PC-9 (cell line): ENCODE data around the gene ZSCAN1. TPM values are rescaled to one million over a fixed set of nuclear protein-coding genes. Genes with fewer than 3 reads are reported as not detected.

Experiments used
- BruUV-seq: library from RNA; stranded (reverse); fragments of 400-500 nt; replicated peaks from 2 replicates; lab custom pipeline; 2021; lab: Mats Ljungman, UMichigan
- CTCF ChIA-PET: fragments of 300-600 bp; sonication (Branson Sonifier 250); formaldehyde crosslinking; loops from one replicate; lab custom pipeline; 2022; ENCODE audit warnings: antibody characterized with exemption; lab: Charles Lee
- POLR2A ChIA-PET: fragments of 300-600 bp; sonication (Branson Sonifier 250); formaldehyde crosslinking; loops from one replicate; lab custom pipeline; 2022; ENCODE audit warnings: antibody characterized with exemption; ENCODE audit not compliant: unreplicated experiment; lab: Charles Lee
- DNase-seq, 2 experiments: peaks; one replicate each; pipeline versions ENCODE4 v3.0.0 to v3.0.0-alpha.2; 2015 to 2022; ENCODE audit warnings: mixed read lengths in 1 of 2
- H2AFZ ChIP-seq: fragments of 200-600 bp; sonication (generic); 2 replicates; pipeline ENCODE4 v1.8.1; 2017; ENCODE audit warnings: antibody characterized with exemption
- H3F3A ChIP-seq: fragments of 200-600 bp; sonication (generic); 2 replicates; pipeline ENCODE4 v1.8.1; 2017; ENCODE audit warnings: antibody characterized with exemption, mild to moderate bottlenecking, low read depth; ENCODE audit not compliant: insufficient read depth
- H3K27ac ChIP-seq: fragments of 200-600 bp; sonication (generic); 2 replicates; pipeline ENCODE4 v1.6.1; 2016; ENCODE audit warnings: mixed run types
- H3K27me3 ChIP-seq: fragments of 200-600 bp; sonication (generic); 2 replicates; pipeline ENCODE4 v1.6.1; 2016; ENCODE audit warnings: low read depth, mixed run types; ENCODE audit not compliant: insufficient read depth
- H3K36me3 ChIP-seq: fragments of 200-600 bp; sonication (generic); 2 replicates; pipeline ENCODE4 v1.6.1; 2016; ENCODE audit warnings: low read depth, mixed run types
- H3K4me1 ChIP-seq: fragments of 200-600 bp; sonication (generic); replicated peaks from 2 replicates; pipeline ENCODE4 v1.6.1; 2016; ENCODE audit warnings: mixed run types; ENCODE audit not compliant: insufficient read depth
- H3K4me2 ChIP-seq: fragments of 200-600 bp; sonication (generic); 2 replicates; pipeline ENCODE4 v1.6.1; 2017; ENCODE audit warnings: mixed run types
- H3K4me3 ChIP-seq: fragments of 200-600 bp; sonication (generic); 2 replicates; pipeline ENCODE4 v1.6.1; 2016; ENCODE audit warnings: mixed run types
- H3K79me2 ChIP-seq: fragments of 200-600 bp; sonication (generic); 2 replicates; pipeline ENCODE4 v1.6.1; 2017; ENCODE audit warnings: low read depth, mixed run types
- H3K9me2 ChIP-seq: fragments of 200-600 bp; sonication (generic); 2 replicates; pipeline ENCODE4 v1.8.1; 2017; ENCODE audit warnings: mild to moderate bottlenecking; ENCODE audit not compliant: insufficient read depth
- H3K9me3 ChIP-seq: fragments of 200-600 bp; sonication (generic); 2 replicates; pipeline ENCODE4 v1.8.1; 2016; ENCODE audit warnings: low read depth; ENCODE audit not compliant: insufficient read depth
- H4K20me1 ChIP-seq: fragments of 200-600 bp; sonication (generic); 2 replicates; pipeline ENCODE4 v1.8.1; 2017; ENCODE audit not compliant: insufficient read depth
- EZH2 ChIP-seq: fragments of 200-600 bp; sonication (generic); IDR thresholded peaks from 2 replicates; pipeline ENCODE4 v1.8.0; 2017; ENCODE audit warnings: antibody characterized with exemption, low read depth
- intact Hi-C: fragments of 100-400 bp; cut with micrococcal nuclease; formaldehyde crosslinking; loops from one replicate; pipeline ENCODE4 v1.10.0; 2022; ENCODE audit not compliant: unreplicated experiment
- total RNA-seq: library from RNA; stranded (reverse); gene quantifications from 2 replicates; pipeline ENCODE4 v1.2.3, GENCODE V29; 2021
- TF ChIP-seq, protein P1 (sequence below): fragments of 200-600 bp; sonication (generic); conservative IDR thresholded peaks from 2 replicates; pipeline ENCODE4 v1.6.1; 2017; ENCODE audit warnings: mixed run types, antibody characterized with exemption, mild to moderate bottlenecking, moderate library complexity

Gene ZSCAN1
- total RNA-seq, 1 experiment from 2014 or later: not detected

DNA sequence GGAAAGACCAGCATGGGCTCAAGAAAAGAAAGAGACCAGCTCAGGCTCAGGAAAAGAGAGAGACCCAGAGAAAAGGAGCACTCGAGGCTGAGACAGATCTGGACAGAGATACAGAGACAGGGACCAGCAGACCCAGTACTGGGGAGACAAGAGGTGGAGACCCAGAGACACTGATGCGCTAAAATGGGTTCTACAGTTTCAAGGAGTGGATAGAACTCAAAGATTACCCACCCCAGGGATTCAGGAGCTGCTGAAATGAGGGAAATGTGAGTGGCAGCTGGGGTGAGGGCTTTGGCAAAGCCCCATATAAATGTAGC is 64.8 kb downstream of the ZSCAN1 start:
- H3K9me3 ChIP-seq: peaks cover 56% of the 10 kb centered on the region
- peak overlapping the region; percentile 71 for H3K4me3 ChIP-seq
- H3K79me2 ChIP-seq: peaks cover 13% of the 10 kb centered on the region
- H3K9me2 ChIP-seq: no peaks in the 10 kb centered on the region
- ChIA-PET CTCF (no interaction called here), POLR2A (interaction anchor here (0.5 kb wide), 1 partner anchor 621 kb away, joined by 5 read pairs; the partner anchor contains the start of gene ZNF772)
- H3K4me1 ChIP-seq: no peaks in the 10 kb centered on the region
- H3K4me2 ChIP-seq: peak overlapping the region; percentile 89
- no peak for DNase-seq
- H3K27ac ChIP-seq: no peak overlapping the region
- H4K20me1 ChIP-seq: no peaks in the 10 kb centered on the region
- H3K36me3 ChIP-seq: 0 out of 2 replicates have a peak, but pooled peaks cover 7% of the 10 kb centered on the region
- intact Hi-C loops: loop anchor here (1.0 kb wide), 2 partner anchors 52 to 85 kb away; partner anchors contain the start of genes ZNF274 and ZNF329
- TF ChIP-seq, protein P1, sequence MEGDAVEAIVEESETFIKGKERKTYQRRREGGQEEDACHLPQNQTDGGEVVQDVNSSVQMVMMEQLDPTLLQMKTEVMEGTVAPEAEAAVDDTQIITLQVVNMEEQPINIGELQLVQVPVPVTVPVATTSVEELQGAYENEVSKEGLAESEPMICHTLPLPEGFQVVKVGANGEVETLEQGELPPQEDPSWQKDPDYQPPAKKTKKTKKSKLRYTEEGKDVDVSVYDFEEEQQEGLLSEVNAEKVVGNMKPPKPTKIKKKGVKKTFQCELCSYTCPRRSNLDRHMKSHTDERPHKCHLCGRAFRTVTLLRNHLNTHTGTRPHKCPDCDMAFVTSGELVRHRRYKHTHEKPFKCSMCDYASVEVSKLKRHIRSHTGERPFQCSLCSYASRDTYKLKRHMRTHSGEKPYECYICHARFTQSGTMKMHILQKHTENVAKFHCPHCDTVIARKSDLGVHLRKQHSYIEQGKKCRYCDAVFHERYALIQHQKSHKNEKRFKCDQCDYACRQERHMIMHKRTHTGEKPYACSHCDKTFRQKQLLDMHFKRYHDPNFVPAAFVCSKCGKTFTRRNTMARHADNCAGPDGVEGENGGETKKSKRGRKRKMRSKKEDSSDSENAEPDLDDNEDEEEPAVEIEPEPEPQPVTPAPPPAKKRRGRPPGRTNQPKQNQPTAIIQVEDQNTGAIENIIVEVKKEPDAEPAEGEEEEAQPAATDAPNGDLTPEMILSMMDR: no peak
- no peak for TF ChIP-seq EZH2
- TSS peak; percentile 77 for BruUV-seq
- H3K27me3 ChIP-seq: no peaks in the 10 kb centered on the region
- no peaks in the 10 kb centered on the region for H3F3A ChIP-seq
- H2AFZ ChIP-seq: peak overlapping the region; percentile 99

Other genes starting within 250 kb of the ZSCAN1 start
- gene ZNF552, start 219.1 kb upstream of the ZSCAN1 start, total RNA-seq: 14.3 and 15.1 TPM in 2 replicates
- gene ZNF587B, start 203.7 kb upstream of the ZSCAN1 start, total RNA-seq: 21.2 and 25.2 TPM in 2 replicates
- gene ZNF587, start 184.2 kb upstream of the ZSCAN1 start, total RNA-seq: 62.2 and 68.0 TPM in 2 replicates
- gene ZNF814, start 145.0 kb upstream of the ZSCAN1 start, total RNA-seq: 8.6 and 12.2 TPM in 2 replicates
- gene ZNF417, start 117.4 kb upstream of the ZSCAN1 start, total RNA-seq: 16.1 and 19.6 TPM in 2 replicates
- gene ZNF418, start 98.6 kb upstream of the ZSCAN1 start, total RNA-seq: 4.8 and 7.5 TPM in 2 replicates
- 6.3 and 6.4 TPM in 2 replicates for gene ZNF256, start 86.3 kb upstream of the ZSCAN1 start, total RNA-seq
- gene C19orf18, start 59.5 kb upstream of the ZSCAN1 start, total RNA-seq: not detected in 2 replicates
- 16.3 and 21.6 TPM in 2 replicates for gene ZNF606, start 31.2 kb upstream of the ZSCAN1 start, total RNA-seq
- gene ZNF135, start 25.3 kb downstream of the ZSCAN1 start, total RNA-seq: 0.15 TPM in 1 of 2 replicates, not detected in the other
- 76.3 and 90.5 TPM in 2 replicates for gene ZSCAN18, start 64.2 kb downstream of the ZSCAN1 start, total RNA-seq
- 10.6 and 16.1 TPM in 2 replicates for gene ZNF329, start 116.8 kb downstream of the ZSCAN1 start, total RNA-seq
- 34.3 and 36.4 TPM in 2 replicates for gene ZNF274, start 149.0 kb downstream of the ZSCAN1 start, total RNA-seq
- 29.5 and 32.7 TPM in 2 replicates for gene ZNF544, start 194.9 kb downstream of the ZSCAN1 start, total RNA-seq
- 6.2 and 6.4 TPM in 2 replicates for gene ZNF8, start 244.9 kb downstream of the ZSCAN1 start, total RNA-seq